Measurements from ENCODE around the gene NFYB.

NFYB gene

DNA sequence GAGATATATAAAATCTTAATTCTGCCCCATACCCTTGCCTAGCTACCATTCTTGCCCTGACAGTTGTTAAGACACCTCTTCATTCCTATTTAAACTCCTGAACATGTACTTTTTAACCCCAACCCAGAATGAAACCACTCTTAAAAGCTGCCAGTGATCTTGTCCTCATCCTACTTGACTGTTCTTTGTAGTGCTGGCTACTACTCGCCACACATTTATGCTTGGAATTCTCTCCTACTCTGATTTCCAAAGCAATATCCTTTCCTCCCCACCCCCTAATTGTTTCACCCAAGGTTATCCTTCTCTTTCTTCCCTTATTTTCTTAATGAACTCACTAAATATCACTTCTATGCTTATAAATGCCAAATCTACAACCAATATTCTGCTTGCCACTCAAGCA is 4.1 kb downstream of the NFYB start:
- Histone ChIP-seq H3F3A (ENCODE audit: control insufficient read depth, insufficient read depth) (peaks cover 8% of the 10 kb centered on the region; the same call in 1 of the 2 replicates), H3K27me3 (ENCODE audit: control insufficient read depth, low read length) (no peaks in the 10 kb centered on the region), H3K4me3 (ENCODE audit: low read length) (no peak overlapping the region), H3K4me1 (ENCODE audit: control insufficient read depth, low read length) (peaks cover 29% of the 10 kb centered on the region), H3K79me2 (ENCODE audit: control insufficient read depth, low read length) (peaks cover 71% of the 10 kb centered on the region), H3K4me2 (ENCODE audit: low read length) (no peak overlapping the region), H3K9me3 (ENCODE audit: control insufficient read depth, insufficient read depth, low read length) (no peaks in the 10 kb centered on the region), H3K36me3 (ENCODE audit: control insufficient read depth, low read length) (peaks cover 71% of the 10 kb centered on the region), H3K9me2 (replicated peaks; ENCODE audit: control insufficient read depth, low read length) (no peaks in the 10 kb centered on the region), H4K20me1 (ENCODE audit: control insufficient read depth, insufficient read depth, low read depth, low read length) (no peaks in the 10 kb centered on the region), H3K27ac (ENCODE audit: low read depth, low read length) (no peak overlapping the region)
- no peak for TF ChIP-seq EZH2phosphoT487 (IDR thresholded peaks at IDR 0.05; ENCODE audit: borderline replicate concordance, low read length)
- TF ChIP-seq, protein P1, sequence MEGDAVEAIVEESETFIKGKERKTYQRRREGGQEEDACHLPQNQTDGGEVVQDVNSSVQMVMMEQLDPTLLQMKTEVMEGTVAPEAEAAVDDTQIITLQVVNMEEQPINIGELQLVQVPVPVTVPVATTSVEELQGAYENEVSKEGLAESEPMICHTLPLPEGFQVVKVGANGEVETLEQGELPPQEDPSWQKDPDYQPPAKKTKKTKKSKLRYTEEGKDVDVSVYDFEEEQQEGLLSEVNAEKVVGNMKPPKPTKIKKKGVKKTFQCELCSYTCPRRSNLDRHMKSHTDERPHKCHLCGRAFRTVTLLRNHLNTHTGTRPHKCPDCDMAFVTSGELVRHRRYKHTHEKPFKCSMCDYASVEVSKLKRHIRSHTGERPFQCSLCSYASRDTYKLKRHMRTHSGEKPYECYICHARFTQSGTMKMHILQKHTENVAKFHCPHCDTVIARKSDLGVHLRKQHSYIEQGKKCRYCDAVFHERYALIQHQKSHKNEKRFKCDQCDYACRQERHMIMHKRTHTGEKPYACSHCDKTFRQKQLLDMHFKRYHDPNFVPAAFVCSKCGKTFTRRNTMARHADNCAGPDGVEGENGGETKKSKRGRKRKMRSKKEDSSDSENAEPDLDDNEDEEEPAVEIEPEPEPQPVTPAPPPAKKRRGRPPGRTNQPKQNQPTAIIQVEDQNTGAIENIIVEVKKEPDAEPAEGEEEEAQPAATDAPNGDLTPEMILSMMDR (IDR thresholded peaks at IDR 0.05; ENCODE audit: low read depth, low read length, poor library complexity, severe bottlenecking), result no peak

DNA sequence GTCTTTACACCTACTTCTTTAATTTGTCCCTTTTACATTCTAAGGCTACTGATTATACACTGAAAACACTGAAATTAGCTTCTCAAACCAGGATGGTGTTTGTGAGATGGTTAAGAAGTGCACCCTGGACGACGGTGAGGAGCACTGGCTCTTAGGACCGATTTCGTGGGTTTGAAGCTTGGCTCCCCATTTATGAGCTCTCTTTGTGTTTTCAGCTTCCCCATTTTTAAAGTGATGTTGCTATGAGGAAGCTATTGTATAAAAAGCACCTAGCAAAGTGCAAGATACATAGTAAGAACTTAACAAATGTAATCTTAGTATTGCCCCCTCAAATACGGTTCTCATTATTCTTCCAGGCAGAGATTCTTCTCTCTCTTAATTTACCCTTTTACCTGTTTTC is 4.7 kb downstream of the NFYB start:
- H3K9me3 ChIP-seq (ENCODE audit: control insufficient read depth, insufficient read depth, low read length), result no peaks in the 10 kb centered on the region
- peaks cover 24% of the 10 kb centered on the region for H3K4me1 ChIP-seq (ENCODE audit: control insufficient read depth, low read length)
- H3K4me2 ChIP-seq (ENCODE audit: low read length), result no peak overlapping the region
- peaks cover 8% of the 10 kb centered on the region; the same call in 1 of the 2 replicates for H3F3A ChIP-seq (ENCODE audit: control insufficient read depth, insufficient read depth)
- no peak overlapping the region for H3K27ac ChIP-seq (ENCODE audit: low read depth, low read length)
- no peaks in the 10 kb centered on the region for H3K27me3 ChIP-seq (ENCODE audit: control insufficient read depth, low read length)
- H3K9me2 ChIP-seq (replicated peaks; ENCODE audit: control insufficient read depth, low read length), result no peaks in the 10 kb centered on the region
- H3K36me3 ChIP-seq (ENCODE audit: control insufficient read depth, low read length), result peaks cover 74% of the 10 kb centered on the region
- H3K79me2 ChIP-seq (ENCODE audit: control insufficient read depth, low read length), result peaks cover 74% of the 10 kb centered on the region
- H4K20me1 ChIP-seq (ENCODE audit: control insufficient read depth, insufficient read depth, low read depth, low read length), result no peaks in the 10 kb centered on the region
- H3K4me3 ChIP-seq (ENCODE audit: low read length), result no peak overlapping the region
- TF ChIP-seq EZH2phosphoT487 (IDR thresholded peaks at IDR 0.05; ENCODE audit: borderline replicate concordance, low read length), result no peak
- TF ChIP-seq, protein P1 (IDR thresholded peaks at IDR 0.05; ENCODE audit: low read depth, low read length, poor library complexity, severe bottlenecking), result no peak

DNA sequence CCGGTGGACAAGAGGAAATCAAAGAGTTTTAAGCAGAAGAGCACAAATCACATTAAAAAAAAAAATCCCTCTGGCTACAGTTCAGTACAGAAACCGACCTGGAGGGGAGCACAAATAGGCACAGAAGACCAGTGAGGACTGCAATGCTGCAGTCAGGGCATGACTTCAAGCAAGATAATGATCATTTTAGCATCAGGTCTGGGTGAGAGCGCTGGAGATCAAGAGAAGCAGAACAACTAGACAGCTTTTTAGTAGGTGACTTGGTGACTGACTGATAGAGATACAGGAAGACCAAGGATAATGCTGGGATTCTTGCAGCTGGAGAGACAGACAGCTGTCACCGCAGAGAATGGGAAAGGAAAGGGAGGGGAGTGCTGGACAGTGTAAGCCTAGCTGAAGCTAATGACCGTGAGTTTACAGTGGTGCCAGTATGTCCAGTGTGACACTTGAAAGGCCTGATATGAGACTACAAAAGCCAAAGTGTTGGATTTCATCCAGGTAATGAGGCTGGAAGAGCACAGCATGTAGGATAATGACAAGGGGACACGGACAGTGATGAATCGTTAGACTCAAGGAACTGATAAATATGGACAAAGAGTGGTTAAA is 5.6 kb downstream of the NFYB start:
- Histone ChIP-seq H3K27me3 (ENCODE audit: control insufficient read depth, low read length) (no peaks in the 10 kb centered on the region), H3F3A (ENCODE audit: control insufficient read depth, insufficient read depth) (peaks cover 8% of the 10 kb centered on the region; the same call in 1 of the 2 replicates), H4K20me1 (ENCODE audit: control insufficient read depth, insufficient read depth, low read depth, low read length) (no peaks in the 10 kb centered on the region), H3K4me3 (ENCODE audit: low read length) (no peak overlapping the region), H3K4me2 (ENCODE audit: low read length) (no peak overlapping the region), H3K9me3 (ENCODE audit: control insufficient read depth, insufficient read depth, low read length) (no peaks in the 10 kb centered on the region), H3K27ac (ENCODE audit: low read depth, low read length) (no peak overlapping the region), H3K36me3 (ENCODE audit: control insufficient read depth, low read length) (peaks cover 82% of the 10 kb centered on the region), H3K9me2 (replicated peaks; ENCODE audit: control insufficient read depth, low read length) (no peaks in the 10 kb centered on the region), H3K79me2 (ENCODE audit: control insufficient read depth, low read length) (peaks cover 74% of the 10 kb centered on the region), H3K4me1 (ENCODE audit: control insufficient read depth, low read length) (peaks cover 22% of the 10 kb centered on the region)
- TF ChIP-seq EZH2phosphoT487 (IDR thresholded peaks at IDR 0.05; ENCODE audit: borderline replicate concordance, low read length), result no peak
- TF ChIP-seq, protein P1 (IDR thresholded peaks at IDR 0.05; ENCODE audit: low read depth, low read length, poor library complexity, severe bottlenecking), result no peak
